GM21526 (cell line): ENCODE data around the gene GNG12.
"Not testable (repeated sequence)": the region's sequence is repeated elsewhere in the genome, so short reads cannot be mapped to it uniquely, and the experiment has no call there.

Source experiments
- ATAC-seq: cut with Tn5 transposase; IDR thresholded peaks from one replicate; pipeline ENCODE4 v1.9.1; 2021; ENCODE audit warnings: moderate library complexity; ENCODE audit not compliant: unreplicated experiment, low FRiP score

The GNG12 gene

DNA sequence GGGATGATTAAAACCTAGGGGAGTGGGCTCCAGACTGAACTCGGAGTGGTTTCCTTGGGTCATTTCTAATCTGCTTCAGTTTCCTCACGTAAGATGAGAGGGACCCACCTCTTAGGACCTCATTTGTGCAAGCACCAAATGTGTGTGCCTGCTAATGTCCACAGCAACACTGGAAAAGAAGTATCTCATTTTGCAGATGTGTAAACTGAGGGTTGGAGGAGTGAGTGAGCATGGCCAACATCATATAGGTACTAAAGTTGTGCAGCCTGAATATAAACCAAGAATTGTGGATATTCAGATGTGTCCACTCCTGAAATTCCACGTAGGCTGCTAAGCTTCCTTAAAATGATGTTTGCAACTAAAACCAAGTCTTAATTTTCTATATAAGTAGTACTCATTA is 96.5 kb downstream of the GNG12 start:
- no peak for ATAC-seq

DNA sequence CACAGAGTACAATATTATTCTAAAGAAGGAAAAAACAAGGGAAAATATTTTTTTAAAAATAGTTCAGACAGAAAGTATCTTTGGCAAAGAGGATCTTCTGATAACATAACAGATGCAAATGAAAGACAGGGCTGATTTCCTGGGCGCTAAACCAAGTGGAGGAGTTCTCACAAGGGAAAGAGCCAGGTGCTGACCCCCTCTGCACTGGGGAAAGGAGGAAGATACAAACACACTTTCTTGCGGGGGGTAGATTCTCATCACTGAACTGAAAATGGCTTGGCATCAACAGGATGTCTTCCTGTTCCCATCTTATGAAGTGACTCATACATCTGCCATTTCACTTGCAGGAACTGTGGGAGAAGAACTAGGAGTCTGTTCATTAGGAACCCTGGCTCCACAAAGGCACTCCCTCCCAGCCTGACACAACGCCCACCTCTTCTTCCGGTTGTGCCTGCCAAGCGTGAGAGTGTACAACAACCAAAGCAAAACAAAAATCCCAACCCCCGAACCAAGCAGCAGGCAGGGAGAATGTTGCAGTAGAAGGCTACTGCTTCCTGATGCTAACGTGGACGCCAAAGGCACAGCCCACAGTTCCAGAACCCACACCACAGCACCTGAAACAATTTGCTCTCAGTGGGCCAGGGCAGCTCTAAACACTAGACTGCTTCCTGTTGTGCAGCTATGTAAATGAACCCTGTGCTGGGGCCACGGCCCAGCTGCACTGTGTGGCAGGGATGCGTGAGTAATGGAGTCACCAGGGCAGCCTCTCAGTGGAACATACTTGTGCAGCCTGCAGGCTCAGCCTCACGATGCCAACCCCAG is 97.2 kb downstream of the GNG12 start:
- ATAC-seq, result peak; percentile 98

DNA sequence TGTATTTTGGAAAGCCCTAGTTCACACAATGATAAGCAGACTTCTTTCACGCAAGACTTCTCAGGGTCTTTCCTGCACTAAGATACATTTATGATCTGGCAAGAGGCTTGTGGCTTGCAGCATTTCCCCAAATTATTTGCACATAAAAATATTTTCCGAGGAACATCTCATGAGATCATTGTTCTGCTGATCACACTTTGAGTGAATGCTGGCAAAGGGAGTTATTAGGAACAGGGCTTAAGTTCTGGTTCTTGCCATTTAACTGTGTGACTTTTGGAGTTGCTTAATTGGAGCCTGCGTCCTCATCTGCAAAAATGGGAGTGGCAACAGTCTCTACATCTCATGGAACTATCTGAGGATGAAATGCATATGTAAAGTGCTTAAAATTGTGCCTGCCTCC is 98.1 kb downstream of the GNG12 start:
- ATAC-seq, result no peak

DNA sequence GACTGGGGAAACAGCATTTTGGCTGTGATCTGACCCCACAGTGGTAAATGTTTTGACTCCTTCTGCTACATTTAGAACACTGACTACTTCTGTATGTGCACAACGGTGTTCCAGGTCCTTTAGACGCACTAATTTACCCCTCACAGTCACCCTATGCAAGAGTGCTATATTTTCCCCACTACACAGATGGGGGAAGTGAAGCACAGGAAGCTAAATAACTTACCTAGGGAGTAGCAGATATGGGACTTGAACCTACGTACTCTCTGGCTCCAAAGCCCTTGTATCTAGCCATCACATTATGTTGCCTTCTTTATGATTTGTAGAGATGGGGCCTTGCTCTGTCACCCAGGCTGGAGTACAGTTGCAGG is 99.0 kb downstream of the GNG12 start:
- no peak for ATAC-seq

DNA sequence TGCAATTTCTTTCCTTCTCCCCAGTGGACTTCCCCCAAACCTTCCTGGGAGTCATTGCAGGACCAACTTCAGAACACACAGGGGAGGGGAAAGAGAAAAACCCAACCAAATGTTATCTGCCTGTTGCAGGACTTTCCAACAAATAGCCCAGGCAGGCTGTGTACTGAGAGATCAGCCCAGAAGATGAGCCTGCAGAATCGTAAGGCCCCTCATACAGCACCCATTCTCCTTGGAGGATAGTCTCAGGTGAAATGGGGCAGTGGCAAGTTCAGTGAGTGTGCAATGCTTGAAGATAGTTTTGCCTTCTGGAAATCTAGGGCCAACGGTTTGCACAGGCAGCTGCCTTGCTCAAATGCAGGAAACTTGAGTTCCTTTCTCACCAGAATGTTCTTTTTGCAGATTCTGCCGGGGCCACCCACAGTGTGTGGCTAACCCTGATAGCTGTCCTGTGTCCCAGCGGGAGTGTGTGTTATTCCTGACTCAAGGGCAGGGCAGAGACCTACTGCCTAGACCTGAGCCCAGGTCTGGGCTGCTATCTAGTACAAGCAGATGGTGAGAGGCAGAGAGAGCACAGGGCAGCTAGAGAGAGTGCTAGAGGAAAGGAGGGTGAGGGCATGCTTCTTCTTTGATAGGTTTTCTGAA is 99.5 kb downstream of the GNG12 start:
- ATAC-seq, result no peak

DNA sequence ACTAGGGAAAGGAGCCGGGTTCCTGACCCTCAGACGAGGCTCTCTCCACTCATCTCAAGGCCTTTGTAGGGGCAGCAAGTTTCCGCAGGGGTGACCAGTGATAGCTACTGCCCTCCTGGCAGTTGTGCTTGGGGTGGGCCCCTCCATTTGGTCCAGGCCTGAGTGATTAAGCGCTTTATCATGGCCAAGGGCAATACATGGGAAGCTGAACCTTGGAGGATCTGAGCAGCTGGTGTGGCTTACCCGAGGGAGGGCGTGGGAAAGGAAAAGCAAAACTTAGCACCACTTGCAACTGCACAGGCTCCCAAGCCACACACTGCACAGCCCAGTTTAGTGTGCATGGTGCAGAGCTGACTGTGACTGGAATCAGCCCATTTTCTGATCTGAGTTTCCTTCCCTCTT is 100.5 kb downstream of the GNG12 start:
- ATAC-seq, result no peak

DNA sequence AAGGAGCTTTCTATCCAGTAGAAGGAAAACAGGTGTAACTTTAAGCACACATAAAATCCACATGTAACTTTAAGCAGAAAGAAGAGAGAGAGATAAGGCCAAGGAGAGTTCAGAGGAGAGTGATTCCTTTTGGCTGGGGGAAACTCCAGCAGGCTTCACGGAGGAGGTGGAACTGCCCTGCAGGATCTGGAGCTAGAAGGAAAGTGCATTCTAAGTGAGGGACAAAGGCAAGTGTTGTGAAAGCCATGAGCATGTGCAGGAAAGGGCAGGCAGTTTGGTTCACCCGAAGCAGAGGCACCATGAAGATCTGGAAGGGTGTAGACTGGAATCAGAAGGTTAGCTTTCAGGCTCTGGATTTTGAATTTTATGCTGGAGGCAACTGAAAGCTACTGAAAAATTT is 101.9 kb downstream of the GNG12 start:
- no peak for ATAC-seq

DNA sequence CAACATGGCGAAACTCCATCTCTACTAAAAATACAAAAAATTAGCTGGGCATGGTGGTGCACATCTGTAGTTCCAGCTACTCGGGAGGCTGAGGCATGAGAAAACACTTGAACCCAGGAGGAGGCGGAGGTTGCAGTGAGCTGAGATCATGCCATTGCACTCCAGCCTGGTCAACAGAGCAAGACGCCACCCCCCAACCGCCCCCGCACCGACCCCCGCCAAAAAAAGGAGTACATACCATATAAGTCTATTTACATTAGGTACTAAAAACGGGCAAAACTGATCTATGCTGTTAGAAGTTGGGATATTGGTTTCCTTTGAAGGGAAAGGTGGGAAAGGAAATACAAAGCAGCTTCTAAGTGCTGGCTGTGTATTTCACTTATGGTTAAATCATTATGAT is 103.0 kb downstream of the GNG12 start:
- not testable (repeated sequence) for ATAC-seq

DNA sequence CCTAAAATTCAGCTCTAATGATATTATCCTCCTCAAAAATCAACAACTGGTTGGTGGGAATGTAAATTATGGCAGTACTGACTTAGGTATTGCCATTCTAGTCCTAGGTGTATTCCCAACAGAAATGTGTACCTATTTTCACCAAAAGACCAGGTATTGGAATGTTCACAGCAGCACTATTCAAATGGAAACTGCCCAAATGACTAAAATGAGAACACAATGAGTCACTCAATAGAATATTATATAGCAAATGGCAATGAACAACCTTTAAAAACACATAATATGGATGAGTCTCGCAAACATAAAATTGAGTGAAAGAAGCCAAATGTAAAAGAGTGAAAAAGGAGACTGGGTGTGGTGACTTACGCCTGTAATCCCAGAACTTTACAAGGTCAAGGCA is 103.4 kb downstream of the GNG12 start:
- ATAC-seq, result no peak

DNA sequence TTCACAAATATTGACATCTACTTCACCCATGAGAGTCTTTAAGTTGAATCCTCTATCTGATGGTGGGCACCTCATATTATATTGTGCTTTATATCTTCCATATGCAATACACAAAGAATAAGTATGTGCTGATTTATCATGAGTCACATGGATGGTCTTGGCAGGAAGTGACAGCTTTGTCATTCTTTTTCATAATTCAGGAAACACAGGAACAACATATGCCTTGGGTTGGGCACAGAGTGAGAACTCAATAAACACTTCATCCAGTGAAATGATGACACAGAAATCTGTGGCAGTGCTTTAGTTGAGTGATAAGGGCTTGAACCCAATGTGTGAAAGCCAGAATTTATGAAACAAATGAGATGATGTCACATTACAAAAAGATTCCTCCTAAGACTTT is 107.0 kb downstream of the GNG12 start:
- no peak for ATAC-seq

DNA sequence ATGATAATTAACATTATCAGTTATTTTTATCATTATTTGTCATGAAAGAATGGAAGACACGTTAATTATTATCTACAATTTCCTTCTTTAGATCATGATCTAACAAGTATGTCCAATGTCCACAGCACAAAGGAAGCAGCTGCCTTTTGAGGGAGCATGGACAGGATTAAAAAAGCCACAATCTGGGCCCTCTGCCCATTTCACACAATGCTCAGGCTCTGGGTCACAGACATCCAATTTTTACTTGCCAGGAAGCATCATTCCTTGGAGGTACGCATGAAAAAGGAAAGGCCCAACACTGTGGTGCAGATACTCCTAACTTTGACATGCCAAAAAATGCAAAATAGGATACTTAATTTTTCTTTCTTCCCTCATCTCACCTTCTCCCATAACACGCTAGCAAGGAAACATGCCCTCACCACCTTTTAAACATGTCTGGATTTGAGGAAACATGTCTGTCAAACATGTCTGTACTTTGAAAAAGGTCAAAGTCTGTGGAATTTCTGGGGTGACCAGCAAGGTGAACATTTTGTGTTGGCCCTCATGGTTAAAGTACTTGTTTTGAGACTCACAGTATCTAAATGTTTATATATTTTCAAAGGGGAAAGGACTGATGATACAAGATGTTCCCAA is 108.2 kb downstream of the GNG12 start:
- ATAC-seq, result no peak

DNA sequence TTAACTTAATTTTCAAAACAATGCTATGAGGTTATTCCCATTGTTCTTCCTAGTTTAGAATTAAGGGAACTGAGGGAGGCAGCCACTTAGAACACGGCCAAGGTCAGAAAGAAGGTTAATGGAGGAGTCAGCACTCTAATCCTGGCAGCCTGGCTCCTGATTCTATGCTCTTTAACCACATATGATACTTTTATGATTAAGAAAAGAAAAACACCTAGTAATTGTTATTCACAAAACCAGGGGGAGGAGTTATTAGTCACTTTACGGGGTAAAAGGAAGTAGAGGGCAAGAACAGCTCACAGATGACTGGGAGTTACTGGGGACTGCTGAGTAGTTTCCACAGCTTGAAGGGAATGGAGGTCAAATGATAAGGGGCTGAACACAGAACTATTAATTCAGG is 109.6 kb downstream of the GNG12 start:
- peak; percentile 59 for ATAC-seq

DNA sequence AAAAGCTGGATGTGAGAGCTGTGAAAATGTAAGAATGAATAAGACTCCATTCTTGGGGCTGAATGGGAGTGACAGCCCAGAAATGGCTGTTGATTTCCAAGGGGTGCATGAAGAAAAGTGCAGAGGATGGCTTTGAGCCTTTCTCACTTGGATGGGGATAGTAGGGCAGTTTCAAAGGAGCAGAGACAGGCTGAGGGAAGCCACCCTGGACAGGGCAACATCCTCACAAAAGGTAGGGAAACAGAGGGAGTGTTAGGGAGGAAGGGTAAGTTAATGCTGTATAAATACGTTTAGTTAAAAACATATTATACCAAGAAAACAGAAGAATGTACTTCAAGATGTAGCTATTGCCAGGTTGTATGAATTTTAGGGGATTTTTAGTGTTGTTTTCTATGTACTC is 110.1 kb downstream of the GNG12 start:
- ATAC-seq, result no peak

DNA sequence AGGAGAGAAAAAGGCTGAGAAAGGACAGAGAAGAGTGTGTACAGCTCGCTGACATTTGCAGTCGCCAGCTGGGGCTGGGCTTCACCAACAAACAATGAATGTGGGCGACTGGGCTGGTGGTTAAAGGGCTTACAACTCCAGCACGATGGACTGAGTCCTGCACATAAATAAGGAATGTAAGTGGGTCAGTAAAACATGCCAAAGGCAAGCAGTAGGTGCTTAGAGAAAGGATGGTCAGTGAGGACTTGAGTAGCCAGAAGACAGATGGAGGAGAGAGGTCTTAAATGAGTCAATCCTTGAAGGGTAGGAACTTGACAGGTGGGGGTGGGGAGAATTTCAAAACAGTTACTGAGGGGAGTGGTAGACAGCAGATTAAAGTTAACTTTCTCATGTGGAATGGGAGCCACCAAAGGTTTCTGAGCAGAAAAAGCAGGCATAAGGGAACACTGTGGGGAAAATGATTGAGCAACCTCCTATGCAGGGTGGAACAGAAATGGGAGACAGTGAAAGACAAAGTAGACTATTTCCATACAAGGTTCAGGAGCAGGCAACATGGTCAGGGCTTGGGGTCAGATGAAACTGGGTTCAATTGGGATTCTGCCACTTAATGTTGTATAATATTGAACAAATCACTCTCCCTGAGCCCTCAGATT is 110.8 kb downstream of the GNG12 start:
- ATAC-seq, result no peak

DNA sequence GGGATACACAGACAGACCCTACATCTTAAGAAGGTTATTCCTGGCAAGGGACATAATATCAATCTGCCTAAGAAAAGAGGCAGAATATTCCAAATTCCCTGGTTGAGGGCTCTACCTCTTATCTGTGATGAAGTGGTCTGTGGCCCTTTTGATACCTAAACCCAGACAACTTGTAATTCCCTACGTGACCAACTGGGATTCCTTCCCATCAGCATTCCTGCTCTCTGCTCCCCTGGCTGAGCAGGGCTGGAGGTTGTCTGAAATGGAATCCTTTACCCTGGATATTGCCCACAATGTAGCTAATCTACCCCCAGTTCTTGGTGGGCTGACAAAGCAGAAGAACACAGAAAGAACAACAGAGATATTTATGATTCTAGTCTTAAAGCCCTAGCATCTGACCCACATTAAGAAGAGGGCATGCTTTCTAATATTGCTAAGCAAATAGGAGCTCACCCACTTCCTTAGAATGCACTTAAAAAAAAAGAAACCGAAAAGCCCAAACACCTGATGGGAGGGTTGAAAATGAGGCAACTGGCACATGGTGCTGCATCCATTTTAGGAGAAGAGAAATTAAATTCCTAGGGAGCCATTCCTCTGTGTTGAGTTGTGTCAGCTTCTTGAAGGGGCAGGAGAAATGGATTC is 111.5 kb downstream of the GNG12 start:
- no peak for ATAC-seq

DNA sequence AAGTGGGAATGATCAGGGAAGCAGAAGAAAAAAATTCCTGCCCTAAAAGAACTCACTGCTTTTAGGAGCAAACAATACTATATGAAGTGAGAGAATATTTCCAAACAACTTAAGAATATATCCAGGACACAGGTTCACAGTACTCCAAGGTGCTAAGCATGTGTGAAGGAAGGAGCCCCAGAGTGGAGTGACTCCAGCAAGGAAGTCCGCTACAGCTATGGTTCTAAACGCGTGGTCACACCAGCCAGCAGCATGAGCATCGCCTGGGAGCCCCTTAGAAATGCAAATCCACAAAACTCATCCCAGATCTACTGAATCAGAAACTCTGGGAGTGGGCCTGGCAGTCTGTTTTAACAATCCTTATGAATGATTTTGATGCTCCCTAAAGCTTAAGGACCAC is 112.2 kb downstream of the GNG12 start:
- no peak for ATAC-seq

DNA sequence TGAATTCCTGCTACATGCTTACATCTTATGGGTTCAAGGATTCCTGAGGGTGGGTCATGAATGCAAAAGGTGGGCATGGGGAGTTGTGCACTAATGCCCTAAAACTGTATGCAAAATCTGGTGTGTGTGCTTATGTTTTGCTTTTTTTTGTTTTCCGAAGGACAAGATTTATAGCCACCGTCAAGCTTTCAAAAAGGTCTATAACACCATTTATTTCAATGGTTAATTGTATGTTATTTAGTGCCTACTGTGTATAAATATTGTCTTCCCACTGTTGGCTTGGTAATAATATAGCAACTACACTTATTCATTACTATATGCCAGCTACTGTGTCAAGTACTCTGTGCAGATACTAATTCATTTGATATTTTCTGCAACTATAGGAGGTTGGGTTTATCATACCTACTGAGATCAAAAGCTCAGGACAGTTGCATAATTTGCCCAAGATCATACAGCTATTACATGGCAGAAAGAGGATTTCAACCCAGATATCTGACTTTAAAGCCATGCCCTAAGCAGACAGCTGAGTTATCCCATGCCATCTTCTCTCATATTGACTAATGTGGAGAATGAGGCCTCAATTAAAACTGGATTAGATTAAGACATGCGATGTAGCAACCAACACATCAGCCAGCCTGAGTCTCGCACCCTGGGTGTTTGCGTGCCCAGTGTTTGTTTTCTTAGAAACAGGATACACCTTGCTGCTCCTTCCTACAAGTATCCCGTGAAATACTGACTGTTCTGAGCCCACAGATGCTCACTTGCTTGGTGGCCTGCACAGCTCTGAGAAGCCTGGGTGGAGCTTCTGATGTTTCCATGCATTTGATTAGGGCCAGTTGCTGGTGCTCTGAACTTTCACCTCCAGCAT is 113.7 kb downstream of the GNG12 start:
- no peak for ATAC-seq

DNA sequence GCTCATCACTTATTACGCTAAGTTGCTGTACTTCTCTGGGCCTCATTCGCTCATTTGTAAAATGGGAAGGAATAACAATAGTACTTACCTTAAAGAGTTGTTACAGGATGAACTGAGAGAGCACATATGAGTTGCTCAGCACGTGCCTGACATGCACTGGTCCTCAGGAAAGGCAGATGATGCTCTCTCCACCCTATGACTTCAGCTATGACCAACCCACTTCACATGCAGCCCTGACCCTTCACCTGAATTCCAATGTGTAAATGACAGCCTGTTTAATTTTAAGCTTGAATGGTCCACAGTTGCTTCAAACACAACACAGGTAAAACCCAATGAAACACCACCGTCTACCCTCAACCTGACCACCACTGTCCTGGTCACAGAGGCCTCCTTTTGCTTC is 115.4 kb downstream of the GNG12 start:
- no peak for ATAC-seq

DNA sequence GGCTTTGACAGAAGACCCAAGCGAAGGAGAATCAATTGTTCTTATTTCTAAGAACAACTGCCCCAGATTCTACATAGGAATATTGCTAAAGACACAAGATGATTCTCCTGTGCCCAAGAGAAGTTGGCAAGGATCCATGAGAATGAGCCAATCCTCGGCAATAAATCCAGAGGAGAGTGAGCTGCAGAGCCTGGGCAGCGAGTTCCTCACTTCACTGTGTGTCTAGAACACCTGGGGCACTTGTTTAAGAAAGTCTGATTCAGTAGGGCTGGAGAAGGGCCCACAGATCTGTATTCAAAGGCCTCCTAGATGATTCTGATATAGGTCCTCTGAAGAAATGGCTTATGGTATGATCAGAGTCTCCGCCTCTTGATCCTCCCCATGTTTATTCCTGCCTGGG is 116.5 kb downstream of the GNG12 start:
- ATAC-seq, result no peak

DNA sequence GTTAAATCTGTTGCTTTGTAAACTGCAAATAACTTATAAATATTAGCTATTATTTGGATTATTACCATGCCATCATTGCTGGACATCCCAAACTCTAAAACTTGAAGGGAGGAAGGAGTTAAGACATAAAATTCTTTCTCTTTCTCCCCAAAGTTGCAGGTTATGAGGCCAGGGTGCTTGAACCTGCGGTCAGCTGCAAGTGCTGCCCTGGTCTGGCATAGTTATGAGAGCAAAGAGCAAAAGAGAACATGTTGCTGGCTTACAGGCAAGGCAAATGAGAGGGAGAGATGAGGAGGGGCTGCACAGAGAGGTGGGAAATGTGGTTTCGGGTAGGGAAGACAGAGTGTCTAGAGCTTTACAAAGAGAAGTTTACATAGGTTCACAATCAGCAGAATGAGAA is 117.4 kb downstream of the GNG12 start:
- ATAC-seq, result no peak
